ENCODE measurements around the gene IFNL1.
"Not testable (repeated sequence)": the region's sequence is repeated elsewhere in the genome, so short reads cannot be mapped to it uniquely, and the experiment has no call there.

IFNL1 gene

DNA sequence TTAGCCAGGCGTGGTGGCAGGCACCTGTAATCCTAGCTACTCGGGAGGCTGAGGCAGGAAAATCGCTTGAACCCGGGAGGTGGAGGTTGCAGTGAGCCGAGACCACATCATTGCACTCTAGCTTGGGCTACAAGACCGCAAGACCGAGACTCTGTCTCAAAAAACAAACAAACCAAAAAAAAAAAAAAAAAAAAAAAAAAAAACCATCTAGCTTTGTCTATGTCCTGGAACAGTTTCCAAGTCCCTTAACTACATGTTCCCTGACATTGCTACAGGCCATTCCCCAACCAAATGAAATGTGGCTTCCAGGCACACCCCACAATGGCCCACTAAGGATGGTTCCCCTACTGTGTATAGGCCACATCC lies 13.1 kb downstream of the IFNL1 start:
- DNase-seq: not testable (repeated sequence)

- DNase-seq: no peak
Measured at GRCh38 chr19:39310558-39311311, 14.5 kb downstream of the IFNL1 start.

GRCh38 chr19:39314016-39314728 lies 18.0 kb downstream of the IFNL1 start:
- no peak for DNase-seq

- DNase-seq: no peak
Measured at GRCh38 chr19:39315933-39316332, 19.7 kb downstream of the IFNL1 start.

DNA sequence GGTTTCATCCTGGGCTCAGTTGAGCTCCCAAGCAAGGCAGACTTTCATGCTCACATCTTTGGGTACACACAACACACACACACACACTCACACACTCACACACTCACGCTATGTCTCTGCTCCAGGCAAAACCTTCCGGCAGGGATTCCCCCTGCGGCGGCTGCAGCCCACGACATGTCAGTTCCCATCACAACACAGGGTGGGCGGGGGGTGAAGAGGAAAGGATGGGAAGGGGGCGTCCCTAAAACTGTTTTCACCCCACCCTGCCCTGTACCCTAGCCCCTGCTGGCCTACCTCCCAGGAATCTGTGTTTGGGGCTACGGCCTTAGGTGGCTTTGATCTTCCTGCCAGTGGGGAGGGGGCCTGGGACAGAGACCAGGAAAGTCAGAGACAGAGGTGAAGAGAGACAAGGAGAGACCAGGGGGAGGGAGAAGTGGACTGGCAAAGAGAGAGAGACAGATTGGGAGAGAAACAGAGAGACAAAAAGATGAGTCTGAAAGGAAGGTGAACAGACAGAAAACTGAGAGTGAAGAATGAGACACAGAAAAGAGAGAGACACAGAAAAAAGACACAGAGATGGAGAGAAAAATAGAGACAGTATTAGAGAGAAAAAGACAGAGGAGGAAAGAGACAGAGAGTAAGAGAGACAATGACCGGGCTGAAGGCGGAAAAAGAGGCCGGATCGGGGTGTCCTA lies 20.6 kb downstream of the IFNL1 start:
- DNase-seq: no peak

DNA sequence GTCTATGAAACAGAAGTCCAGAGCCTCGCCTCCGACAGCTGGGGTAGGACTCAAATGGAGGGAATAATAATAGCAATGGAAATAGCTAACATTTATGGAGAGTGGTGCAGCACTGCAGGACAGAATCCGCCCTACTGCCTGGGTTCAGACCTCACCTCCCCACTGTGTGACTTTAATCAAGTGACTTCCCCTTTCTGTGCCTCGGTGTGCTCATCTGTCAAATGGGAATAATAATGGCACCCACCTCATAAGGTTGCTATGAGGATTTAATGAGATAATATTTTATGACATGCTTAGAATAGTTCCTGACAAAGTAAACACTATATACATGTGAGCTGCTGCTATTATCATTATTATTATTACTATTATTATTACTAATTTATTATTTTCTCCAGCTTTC lies 21.3 kb downstream of the IFNL1 start:
- DNase-seq: no peak

DNA sequence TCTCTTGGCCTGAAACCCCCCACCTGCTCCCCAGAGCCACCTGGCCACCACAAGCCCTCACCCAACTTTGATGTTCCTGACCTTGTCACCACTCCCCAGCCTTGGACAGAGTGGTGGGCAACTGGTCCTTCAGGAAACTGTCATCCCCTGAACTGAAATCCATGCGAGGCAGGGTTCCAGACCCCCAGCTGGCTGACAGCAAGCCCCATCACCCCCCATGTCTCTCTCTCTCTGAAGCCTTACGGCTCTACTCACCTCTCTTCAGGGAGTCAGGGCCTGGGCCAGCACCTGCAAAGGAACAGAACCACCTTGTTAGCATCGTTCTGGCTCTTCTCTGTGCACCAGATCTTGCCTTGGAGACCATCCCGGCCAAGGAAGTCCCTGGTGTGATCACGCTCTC lies 21.9 kb downstream of the IFNL1 start:
- DNase-seq: no peak

DNA sequence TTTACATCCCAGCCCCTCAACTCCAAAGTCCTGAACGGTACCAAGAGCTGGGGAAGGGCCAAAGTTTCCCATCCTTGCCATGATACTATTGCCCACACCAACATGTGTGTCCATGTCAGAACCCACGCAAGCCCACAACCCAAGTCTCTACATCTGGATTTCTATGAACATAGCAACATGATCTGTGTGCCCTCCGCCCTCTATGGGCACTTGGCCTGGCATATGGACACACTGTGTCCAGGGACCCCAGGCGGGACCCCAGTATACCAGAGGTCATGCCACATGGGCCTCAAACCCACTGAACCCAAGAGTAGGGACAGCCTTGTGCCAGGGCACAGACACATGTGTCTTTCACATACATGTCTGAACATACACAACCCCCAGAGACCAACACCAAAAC lies 22.5 kb downstream of the IFNL1 start:
- DNase-seq: no peak

GRCh38 chr19:39319098-39319891 lies 23.1 kb downstream of the IFNL1 start:
- no peak for DNase-seq

- DNase-seq: no peak
Measured at GRCh38 chr19:39319892-39320248, 23.7 kb downstream of the IFNL1 start.

- no peak for DNase-seq
Measured at GRCh38 chr19:39321117-39321831, 25.1 kb downstream of the IFNL1 start.

GRCh38 chr19:39321832-39322176 lies 25.6 kb downstream of the IFNL1 start:
- DNase-seq: no peak

GRCh38 chr19:39324242-39324842 lies 28.1 kb downstream of the IFNL1 start:
- DNase-seq: no peak

GRCh38 chr19:39325778-39326665 lies 29.8 kb downstream of the IFNL1 start:
- no peak for DNase-seq

DNA sequence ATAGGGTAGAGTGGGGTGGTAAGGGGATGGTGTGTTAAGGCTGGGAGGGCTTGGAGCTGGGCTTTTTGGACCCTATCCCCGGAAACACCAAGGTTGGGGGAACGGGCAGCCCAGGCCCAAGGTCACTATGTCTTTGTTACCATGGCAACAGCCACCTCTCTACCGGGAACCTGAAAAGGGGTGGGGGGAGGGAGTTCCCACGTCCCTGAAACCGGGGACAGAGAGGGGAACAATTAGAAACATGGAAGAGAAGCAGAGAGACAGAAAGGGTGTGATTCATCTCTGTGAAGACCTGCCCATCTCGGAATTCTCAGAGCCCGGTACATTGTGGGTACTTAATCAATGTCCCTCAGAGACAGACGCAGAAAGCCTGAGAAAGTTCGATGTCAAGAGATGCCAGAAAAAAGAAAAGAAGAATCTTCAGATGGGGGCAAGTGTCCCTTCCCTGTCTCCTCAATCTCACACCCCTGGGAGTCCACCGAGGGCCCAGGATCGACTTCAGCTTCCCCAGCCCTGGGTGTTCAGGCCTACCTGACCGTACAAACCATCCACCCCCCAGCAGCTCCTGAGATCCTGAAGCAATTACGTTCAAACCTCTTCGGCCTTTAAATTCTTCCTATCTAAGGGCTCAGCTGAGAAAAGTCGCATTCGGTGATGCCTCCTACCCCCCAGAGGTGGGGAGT lies 31.3 kb downstream of the IFNL1 start:
- no peak for DNase-seq

- DNase-seq: no peak
Measured at GRCh38 chr19:39328046-39328705, 32.0 kb downstream of the IFNL1 start.

DNA sequence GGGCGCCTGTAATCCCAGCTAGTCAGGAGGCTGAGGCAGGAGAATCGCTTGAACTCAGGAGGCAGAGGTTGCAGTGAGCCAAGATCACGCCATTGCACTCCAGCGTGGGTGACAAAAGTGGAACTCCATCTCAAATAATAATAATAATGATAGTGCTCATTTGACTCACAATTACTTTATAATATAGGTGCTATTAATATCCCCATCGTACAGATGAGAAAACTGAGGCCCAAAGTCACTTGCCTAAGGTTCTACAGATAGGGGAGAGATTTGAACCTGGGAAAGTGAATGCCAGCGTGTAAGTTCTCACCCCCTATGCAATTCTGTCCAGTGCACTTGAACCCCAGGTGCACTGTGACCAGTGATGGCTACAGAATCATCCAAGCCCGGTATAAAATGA lies 33.7 kb downstream of the IFNL1 start:
- DNase-seq: no peak

DNA sequence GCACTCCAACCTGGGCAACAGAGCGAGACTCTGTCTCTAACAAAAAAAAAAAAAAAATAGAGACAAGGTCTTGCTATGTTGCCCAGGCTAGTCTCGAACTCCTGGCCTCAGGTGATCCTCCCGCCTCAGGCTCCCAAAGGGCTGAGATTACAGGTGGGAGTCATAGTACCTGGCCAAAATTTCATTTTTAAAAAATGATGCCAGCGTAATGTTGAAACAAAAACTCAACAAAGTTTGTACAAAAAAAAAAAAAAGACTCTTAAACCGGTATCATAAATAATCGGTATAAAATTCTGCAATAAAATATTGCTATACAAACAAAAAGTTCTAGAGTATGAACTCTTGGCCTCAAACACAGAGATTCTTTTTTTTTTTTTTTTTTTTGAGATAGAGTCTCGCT lies 36.1 kb downstream of the IFNL1 start:
- no peak for DNase-seq

DNA sequence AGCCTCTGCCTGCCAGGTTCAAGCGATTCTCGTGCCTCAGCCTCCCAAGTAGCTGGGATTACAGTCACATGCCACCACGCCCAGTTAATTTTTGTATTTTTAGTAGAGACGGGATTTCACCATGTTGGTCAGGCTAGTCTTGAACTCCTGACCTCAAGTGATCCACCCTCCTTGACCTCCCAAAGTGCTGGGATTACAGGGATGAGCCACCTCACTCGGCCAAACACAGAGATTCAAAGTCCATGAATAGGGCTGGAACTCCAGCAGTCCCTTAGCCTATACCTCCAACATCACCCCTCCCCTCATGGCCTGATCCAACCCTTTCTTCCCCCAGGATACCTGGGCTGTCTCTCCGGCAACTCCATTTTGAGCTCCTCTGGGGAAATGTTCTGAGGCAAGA lies 36.5 kb downstream of the IFNL1 start:
- DNase-seq: not testable (repeated sequence)

DNA sequence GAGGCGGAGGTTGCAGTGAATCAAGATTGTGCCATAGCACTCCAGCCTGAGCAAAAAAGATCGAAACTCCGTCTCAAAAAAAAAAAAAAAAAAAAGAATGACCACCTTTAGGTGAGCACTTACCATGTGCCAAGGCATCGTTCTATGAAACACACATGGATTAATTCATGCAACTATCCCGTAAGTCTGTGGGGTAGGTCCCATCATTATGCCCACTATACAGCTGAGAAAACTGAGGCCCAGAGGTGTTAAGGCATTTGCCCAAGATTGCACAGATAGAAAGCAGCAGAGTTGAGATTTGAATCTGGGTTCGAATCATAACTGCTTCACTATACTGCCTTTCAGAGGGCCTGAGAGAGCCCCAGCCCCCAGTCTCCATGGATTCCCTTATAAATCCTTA lies 37.3 kb downstream of the IFNL1 start:
- no peak for DNase-seq

Data from NCI-H526 treated with DMSO at 0.1 percent for 48 hours (cell line).